ENCODE data around the gene TBC1D14.
"Not testable (repeated sequence)": the region's sequence is repeated elsewhere in the genome, so short reads cannot be mapped to it uniquely, and the experiment has no call there.

TBC1D14 gene

DNA sequence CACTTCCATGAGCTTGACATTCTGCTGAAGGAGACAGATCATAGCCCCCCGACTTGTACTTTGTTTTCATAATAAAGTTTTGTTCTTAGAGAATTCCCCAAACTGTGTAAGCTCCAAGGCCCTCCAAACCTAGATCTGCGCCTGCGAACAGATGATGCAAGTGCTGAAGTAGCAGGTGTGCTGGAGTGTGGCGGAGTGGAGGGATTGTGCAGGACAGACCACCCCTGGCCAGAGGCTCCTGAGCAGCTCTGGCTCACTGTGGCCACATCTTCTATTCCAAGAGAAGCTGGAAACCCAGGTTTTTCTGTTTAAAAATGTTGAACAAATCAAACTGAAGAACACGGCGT, 46.4 kb downstream of the TBC1D14 start:
- no peak for DNase-seq

DNA sequence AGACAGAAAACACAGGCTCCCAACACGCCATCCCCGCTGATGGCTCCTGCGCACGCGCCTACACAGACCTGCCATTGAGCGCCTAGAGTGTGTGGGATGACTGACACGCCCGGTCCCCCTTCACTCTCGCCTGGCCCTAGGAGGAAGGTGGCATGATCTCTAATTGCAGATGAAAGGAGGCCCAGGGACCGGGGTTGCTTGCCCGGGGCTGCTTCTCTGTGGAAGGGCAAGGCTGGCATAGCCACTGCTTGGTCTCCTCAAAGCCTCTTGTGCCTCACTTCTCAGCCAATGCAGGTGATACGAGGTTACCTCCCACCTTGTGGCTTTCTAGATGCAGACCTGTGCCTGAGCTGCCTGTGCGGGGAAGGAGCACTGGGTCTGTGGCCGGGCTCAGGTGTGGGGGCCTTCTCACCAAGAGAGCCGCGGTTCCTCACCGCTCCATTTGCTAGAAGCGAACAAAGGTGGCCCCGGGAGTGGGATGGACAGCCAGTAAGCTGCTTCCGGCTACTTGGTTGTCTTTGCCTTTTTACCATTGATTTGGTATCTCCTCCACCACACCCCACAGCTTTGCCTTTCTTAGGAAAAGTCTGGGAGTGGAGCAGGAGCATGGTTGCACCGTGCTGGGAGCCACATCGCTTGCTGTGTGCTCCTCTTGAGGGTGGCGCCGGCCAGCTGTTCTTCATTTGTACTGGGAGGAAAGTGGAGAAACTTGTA, 47.0 kb downstream of the TBC1D14 start:
- no peak for DNase-seq

GRCh38 chr4:6957148-6957520, 47.5 kb downstream of the TBC1D14 start:
- no peak for DNase-seq

GRCh38 chr4:6957994-6958393, 48.4 kb downstream of the TBC1D14 start:
- DNase-seq, result no peak

- no peak for DNase-seq
Observed at GRCh38 chr4:6959261-6959660, 49.6 kb downstream of the TBC1D14 start.

GRCh38 chr4:6960154-6960553, 50.5 kb downstream of the TBC1D14 start:
- peak; percentile 42 for DNase-seq

DNA sequence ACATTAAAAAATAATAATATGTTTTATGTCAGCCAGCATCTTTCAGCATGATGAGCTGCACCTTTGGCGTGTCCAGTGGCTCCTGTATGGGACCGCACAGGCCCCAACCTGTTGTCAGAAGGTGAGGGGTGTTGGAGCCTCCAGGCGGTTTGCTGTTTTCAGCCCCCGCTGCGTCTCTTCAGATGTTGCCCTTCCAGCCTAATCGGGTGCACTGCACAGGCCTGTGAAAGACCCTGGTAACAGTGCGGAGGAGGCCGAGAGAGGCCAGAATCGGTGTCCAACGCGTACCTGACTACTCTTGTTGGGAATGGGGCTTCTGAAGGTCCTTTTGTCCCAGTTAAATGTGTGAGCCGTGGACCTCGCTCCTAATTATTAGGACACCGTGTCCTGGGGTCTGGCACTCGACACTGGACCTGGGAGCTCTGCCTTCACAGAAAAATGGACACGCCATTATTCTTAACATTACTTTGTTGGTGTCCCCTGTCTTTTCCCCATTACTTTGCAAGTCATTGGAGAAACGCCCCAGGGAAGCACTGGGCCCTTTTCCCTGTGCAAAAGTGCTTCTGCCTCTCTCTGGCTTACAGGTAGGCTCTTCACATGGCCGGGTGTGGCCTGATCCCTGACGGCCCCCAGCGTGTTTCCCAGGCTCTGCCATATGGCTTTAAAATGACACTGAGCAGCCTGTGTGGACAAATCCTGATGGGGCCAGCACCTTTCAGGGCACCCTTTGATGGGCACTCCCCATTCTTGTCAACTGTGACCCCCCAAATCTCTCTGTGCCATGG, 51.2 kb downstream of the TBC1D14 start:
- DNase-seq, result no peak

- no peak for DNase-seq
Observed at GRCh38 chr4:6961496-6962210, 52.0 kb downstream of the TBC1D14 start.

GRCh38 chr4:6962211-6963041, 52.8 kb downstream of the TBC1D14 start:
- DNase-seq, result no peak

DNA sequence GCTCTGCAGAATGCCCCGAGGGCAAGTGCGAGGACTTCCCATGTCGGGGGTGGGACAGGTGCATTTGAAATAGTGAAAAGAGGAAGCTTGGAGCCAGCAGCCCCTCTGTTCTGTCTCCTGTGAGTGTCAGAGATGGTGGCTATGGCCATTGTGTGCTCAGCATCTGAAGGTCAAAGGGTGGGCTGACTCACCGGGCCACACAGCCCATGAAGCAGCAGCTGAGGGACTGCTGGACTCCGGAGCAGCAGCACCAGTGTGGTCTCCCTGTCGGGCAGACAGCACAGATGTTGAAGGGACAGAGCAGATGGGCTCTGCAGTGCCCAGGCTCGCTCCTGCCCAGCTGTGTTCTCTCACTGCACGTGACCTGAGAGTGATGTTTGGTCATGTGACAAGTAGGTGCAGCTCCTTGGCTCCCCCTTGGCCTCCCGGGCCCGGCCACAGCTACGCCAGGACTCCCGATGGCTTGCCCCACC, 53.5 kb downstream of the TBC1D14 start:
- no peak for DNase-seq

DNA sequence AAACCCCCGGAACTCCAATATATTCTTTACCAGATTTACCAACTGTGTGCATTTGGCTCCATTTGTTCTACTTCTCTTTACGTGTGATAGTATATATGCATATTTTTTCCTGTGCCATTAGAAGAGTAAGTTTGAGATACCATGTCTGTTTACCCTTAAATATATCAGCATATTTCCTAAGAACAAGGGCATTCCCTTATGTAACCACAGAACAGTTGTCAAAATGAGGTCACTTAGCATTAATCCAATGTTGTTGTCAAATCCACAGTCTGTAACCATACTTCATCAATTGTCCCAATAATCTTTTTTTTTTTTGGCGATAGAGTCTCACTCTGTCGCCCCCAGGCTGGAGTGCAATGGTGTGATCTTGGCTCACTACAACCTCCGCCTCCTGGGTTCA, 55.2 kb downstream of the TBC1D14 start:
- no peak for DNase-seq

- DNase-seq, result peak; percentile 42
Observed at GRCh38 chr4:6965329-6965728, 55.7 kb downstream of the TBC1D14 start.

GRCh38 chr4:6967846-6968340, 58.3 kb downstream of the TBC1D14 start:
- no peak for DNase-seq

DNA sequence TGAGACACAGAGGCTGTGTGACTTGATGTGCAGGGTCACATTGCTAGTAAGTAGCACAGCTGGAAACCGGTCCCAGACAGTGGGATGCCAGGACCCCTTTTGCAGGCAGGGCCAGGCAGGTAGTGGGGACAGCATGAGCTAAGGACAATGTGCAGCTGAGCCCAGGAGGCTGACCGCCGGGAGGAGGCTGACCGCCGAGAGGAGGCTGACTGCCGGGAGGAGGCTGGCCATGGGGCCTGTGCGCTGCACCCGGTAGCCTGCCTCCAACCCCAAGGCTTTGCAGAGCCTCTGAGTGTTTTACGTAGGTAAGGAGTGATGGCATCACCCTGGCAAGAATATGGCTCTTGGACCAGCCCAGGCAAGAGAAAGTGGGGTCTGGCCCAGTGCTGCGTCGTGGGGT, 58.9 kb downstream of the TBC1D14 start:
- no peak for DNase-seq

DNA sequence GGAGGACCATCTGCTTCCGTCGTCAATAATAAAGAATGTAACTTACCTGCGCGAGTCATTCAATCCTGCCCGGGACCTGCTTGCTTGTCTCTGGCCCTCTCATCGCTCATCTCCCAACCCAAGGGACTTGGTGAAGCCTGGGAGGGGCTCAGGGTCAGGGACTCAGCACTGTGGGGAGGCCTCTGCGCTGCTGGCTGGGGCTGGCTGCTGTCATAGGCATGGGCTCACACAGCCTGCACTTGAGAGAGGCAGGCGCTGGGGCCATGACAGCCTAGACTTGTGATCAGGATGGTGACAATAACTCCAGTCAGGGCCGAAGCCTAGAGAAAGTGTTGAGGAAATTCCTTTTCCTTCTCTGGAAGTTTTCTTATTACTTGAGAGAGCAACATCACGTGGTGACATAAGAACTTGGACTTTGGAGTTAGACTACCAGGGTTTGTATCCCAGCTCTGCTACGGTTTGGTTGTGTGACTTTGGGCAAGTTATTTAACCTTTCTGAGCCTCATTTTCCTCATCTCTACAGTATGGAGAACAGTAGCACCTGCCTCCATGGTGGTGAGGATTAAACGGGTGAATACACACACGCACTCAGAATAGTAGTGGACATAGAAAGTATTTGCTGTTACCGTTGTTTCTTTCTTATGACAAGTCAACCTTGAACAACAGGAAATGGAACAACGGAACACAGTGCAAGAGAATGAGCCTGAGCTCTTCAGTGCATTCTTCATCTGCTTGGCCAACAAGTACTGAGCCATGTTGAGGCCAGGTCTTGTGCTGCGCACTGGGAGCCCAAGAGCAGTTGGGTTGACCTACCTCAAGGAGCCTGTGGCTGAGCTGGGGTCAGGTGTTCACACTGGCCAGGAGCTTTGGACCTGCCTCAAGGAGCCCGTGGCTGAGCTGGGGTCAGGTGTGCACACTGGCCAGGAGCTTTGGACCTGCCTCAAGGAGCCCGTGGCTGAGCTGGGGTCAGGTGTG, 60.5 kb downstream of the TBC1D14 start:
- no peak for DNase-seq

GRCh38 chr4:6971536-6972374, 62.1 kb downstream of the TBC1D14 start:
- DNase-seq, result no peak

GRCh38 chr4:6972375-6972650, 62.7 kb downstream of the TBC1D14 start:
- no peak for DNase-seq

- no peak for DNase-seq
Observed at GRCh38 chr4:6972911-6973310, 63.3 kb downstream of the TBC1D14 start.

GRCh38 chr4:6974138-6974848, 64.7 kb downstream of the TBC1D14 start:
- peak; percentile 49 for DNase-seq

DNA sequence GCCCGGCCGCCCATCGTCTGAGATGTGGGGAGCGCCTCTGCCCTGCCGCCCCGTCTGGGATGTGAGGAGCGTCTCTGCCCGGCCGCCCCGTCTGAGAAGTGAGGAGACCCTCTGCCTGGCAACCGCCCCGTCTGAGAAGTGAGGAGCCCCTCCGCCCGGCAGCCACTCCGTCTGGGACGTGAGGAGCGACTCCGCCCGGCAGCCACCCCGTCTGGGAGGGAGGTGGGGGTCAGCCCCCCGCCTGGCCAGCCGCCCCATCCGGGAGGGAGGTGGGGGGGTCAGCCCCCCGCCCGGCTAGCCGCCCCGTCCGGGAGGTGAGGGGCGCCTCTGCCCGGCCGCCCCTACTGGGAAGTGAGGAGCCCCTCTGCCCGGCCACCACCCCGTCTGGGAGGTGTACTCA, 68.2 kb downstream of the TBC1D14 start:
- not testable (repeated sequence) for DNase-seq
